Transverse colon (tissue), 4 donors: ENCODE measurements around the gene KRT13. TPM values are rescaled to one million over a fixed set of nuclear protein-coding genes. Genes with fewer than 3 reads are reported as not detected.

Experiments used
- DNase-seq: peaks from one replicate; pipeline ENCODE4 v3.0.0-alpha.2; 2019
- H3K27ac ChIP-seq, 4 donors: fragments of 200-600 bp; sonication (generic); 2 replicates each; pipeline ENCODE4 v1.5.1; 2016 to 2018; ENCODE audit warnings: inconsistent platforms in 4 of 4
- H3K27me3 ChIP-seq: fragments of 200-600 bp; sonication (generic); 2 replicates; pipeline ENCODE4 v1.5.1; 2017; ENCODE audit warnings: inconsistent platforms
- H3K36me3 ChIP-seq, 4 donors: fragments of 200-600 bp; sonication (generic); 2 replicates each; pipeline ENCODE4 v1.5.1; 2017 to 2019; ENCODE audit warnings: inconsistent platforms in 4 of 4
- H3K4me1 ChIP-seq, 4 donors: fragments of 200-600 bp; sonication (generic); 2 replicates each; pipeline ENCODE4 v1.5.1; 2017 to 2020; ENCODE audit warnings: inconsistent platforms in 4 of 4
- H3K4me3 ChIP-seq, 4 donors: fragments of 200-600 bp; sonication (generic); 1 replicate in 1 of 4; 2 replicates in 3 of 4; pipeline versions ENCODE4 v1.5.1 to v1.6.1; 2017 to 2019; ENCODE audit warnings: inconsistent platforms in 4 of 4
- H3K9me3 ChIP-seq, 2 donors: fragments of 200-600 bp; sonication (generic); 2 replicates each; pipeline ENCODE4 v1.5.1; 2017 to 2019; ENCODE audit warnings: inconsistent platforms in 2 of 2
- CTCF ChIP-seq, 5 experiments: fragments of 200-600 bp in 3 of 5; fragments of 450-650 bp in 2 of 5; sonication (generic) in 3 of 5; IDR thresholded peaks; 1 replicate in 2 of 5; 2 replicates in 3 of 5; pipeline ENCODE4 v1.5.1; 2016 to 2017; ENCODE audit warnings: antibody characterized with exemption in 5 of 5, inconsistent platforms in 3 of 5, mild to moderate bottlenecking in 2 of 5, moderate library complexity in 1 of 5
- EP300 ChIP-seq: sonication (generic); formaldehyde crosslinking; IDR thresholded peaks from one replicate; pipeline ENCODE4 v1.6.1; 2017; ENCODE audit warnings: antibody characterized with exemption, low read depth
- POLR2A ChIP-seq: fragments of 450-650 bp; IDR thresholded peaks from one replicate; pipeline ENCODE4 v1.6.1; 2016; ENCODE audit warnings: antibody characterized with exemption, mild to moderate bottlenecking, moderate library complexity
- POLR2AphosphoS5 ChIP-seq, 3 donors: sonication (generic); formaldehyde crosslinking; IDR thresholded peaks; one replicate each; pipeline ENCODE4 v1.6.1; 2016; ENCODE audit warnings: antibody characterized with exemption in 3 of 3
- WGBS, 2 donors: methylation state at CpG; one replicate each; pipeline ENCODE4 v1.1.5; 2018; ENCODE audit warnings: low coverage in 1 of 2; 5-methylcytosine and 5-hydroxymethylcytosine counted together
- in situ Hi-C, 4 donors: fragments of 200-750 bp; cut with MboI; loops; one replicate each; pipeline versions ENCODE4 v1.15.0 to v1.15.1; 2017; ENCODE audit warnings: low sequenced_read_pairs in 3 of 4, low pct_ligation_motif_present in 1 of 4, low pct_unique_long_range_greater_than_20kb in 1 of 4
- intact Hi-C: fragments of 100-400 bp; cut with DNase I; formaldehyde crosslinking; loops from one replicate; pipeline ENCODE4 v1.15.1; 2023; ENCODE audit warnings: low total_unique reads
- total RNA-seq, 4 donors: library from RNA; depleted of rRNA; stranded (reverse); fragments of >200 nt; gene quantifications; one replicate each; pipeline ENCODE4 v1.1.0, GENCODE V29; 2016

The KRT13 gene
- total RNA-seq, 4 donors from 2014 or later, result 0.27 TPM; not detected in 3

- intact Hi-C loops (no loop called here), in situ Hi-C loops (no loop called here)
- H3K36me3 ChIP-seq, result no peaks in the 10 kb centered on the region
- 20 to 57% methylated on average over 1 to 10 of the region's 10 CpGs for WGBS, 2 donors
- no peak overlapping the region for H3K4me3 ChIP-seq
- DNase-seq, result no peak
- H3K9me3 ChIP-seq, result no peaks in the 10 kb centered on the region
- TF ChIP-seq EP300, result no peak
- TF ChIP-seq CTCF (IDR thresholded peaks at IDR 0.05), result no peak
- no peak for TF ChIP-seq POLR2A
- no peak for TF ChIP-seq POLR2AphosphoS5 (IDR thresholded peaks at IDR 0.05)
- no peaks in the 10 kb centered on the region for H3K27me3 ChIP-seq
- H3K27ac ChIP-seq, result peak overlapping the region in 2 of 4 donors; percentile 48 to 56
- peaks cover 0 to 15% (median 8%) of the 10 kb centered on the region in 4 donors for H3K4me1 ChIP-seq
These were observed 6.3 kb upstream of the KRT13 start for GRCh38 chr17:41511716-41512115.

DNA sequence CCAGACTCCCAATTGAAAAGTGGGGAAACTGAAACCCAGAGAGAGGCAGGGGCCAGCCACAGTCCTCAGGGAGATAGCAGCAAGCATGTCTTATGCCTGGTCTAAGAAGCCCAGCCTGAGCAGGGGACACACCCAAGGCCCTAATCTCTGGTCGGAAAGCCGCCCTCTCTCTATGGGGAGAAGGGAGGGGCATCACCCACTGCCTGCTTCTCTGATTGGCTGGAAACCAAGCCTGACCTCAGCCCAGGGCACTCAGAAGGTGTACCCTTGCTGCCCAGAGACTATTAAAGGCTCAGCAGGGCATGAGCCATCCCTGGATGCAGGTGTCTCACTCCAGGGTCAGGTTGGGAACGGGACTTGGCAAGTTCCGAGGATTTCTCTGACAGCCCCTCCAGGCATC, 5.7 kb upstream of the KRT13 start:
- no peaks in the 10 kb centered on the region for H3K36me3 ChIP-seq
- no peak overlapping the region for H3K4me3 ChIP-seq
- H3K4me1 ChIP-seq, result peaks cover 0 to 15% (median 8%) of the 10 kb centered on the region in 4 donors
- no peaks in the 10 kb centered on the region for H3K27me3 ChIP-seq
- intact Hi-C loops, result no loop called here
- no peak for TF ChIP-seq EP300
- no peak for TF ChIP-seq CTCF (IDR thresholded peaks at IDR 0.05)
- no peak for TF ChIP-seq POLR2AphosphoS5 (IDR thresholded peaks at IDR 0.05)
- TF ChIP-seq POLR2A, result no peak
- WGBS, 2 donors, result 40% methylated on average over 4 of the region's 4 CpGs; no CpG with 5 or more reads in 1 of the 2 donors
- no peaks in the 10 kb centered on the region for H3K9me3 ChIP-seq
- in situ Hi-C loops, result no loop called here
- peak overlapping the region in 3 of 4 donors; percentile 48 to 56 (median 53) for H3K27ac ChIP-seq
- peak; percentile 76 for DNase-seq

GRCh38 chr17:41510251-41511065, 5.0 kb upstream of the KRT13 start:
- Histone ChIP-seq H3K4me1 (peaks cover 0 to 15% (median 8%) of the 10 kb centered on the region in 4 donors), H3K36me3 (no peaks in the 10 kb centered on the region), H3K27me3 (no peaks in the 10 kb centered on the region), H3K27ac (peak overlapping the region in 3 of 4 donors; percentile 48 to 56 (median 53)), H3K4me3 (no peak overlapping the region), H3K9me3 (no peaks in the 10 kb centered on the region)
- in situ Hi-C loops (no loop called here), intact Hi-C loops (no loop called here)
- no peak for TF ChIP-seq POLR2A
- TF ChIP-seq POLR2AphosphoS5 (IDR thresholded peaks at IDR 0.05), result no peak
- no peak for TF ChIP-seq CTCF (IDR thresholded peaks at IDR 0.05)
- TF ChIP-seq EP300, result no peak
- 33 to 61% methylated on average over 3 to 7 of the region's 7 CpGs for WGBS, 2 donors
- DNase-seq, result no peak

GRCh38 chr17:41507315-41507880, 2.0 kb upstream of the KRT13 start:
- H3K36me3 ChIP-seq, result no peaks in the 10 kb centered on the region
- DNase-seq, result no peak
- intact Hi-C loops, result no loop called here
- no peaks in the 10 kb centered on the region for H3K9me3 ChIP-seq
- 70% methylated on average over 7 of the region's 10 CpGs; no CpG with 5 or more reads in 1 of the 2 donors for WGBS, 2 donors
- H3K4me1 ChIP-seq, result peaks cover 0 to 15% (median 8%) of the 10 kb centered on the region in 4 donors
- no peak overlapping the region for H3K27ac ChIP-seq
- TF ChIP-seq POLR2AphosphoS5 (IDR thresholded peaks at IDR 0.05), result no peak
- no peak for TF ChIP-seq CTCF (IDR thresholded peaks at IDR 0.05)
- no peak for TF ChIP-seq POLR2A
- TF ChIP-seq EP300, result no peak
- no peaks in the 10 kb centered on the region for H3K27me3 ChIP-seq
- H3K4me3 ChIP-seq, result no peak overlapping the region
- in situ Hi-C loops, result no loop called here
